ENCODE data around the gene NISCH. TPM values are rescaled to one million over a fixed set of nuclear protein-coding genes. Genes with fewer than 3 reads are reported as not detected.

NISCH gene
- 46.9 and 48.6 TPM in 2 replicates for total RNA-seq (2021)
- Bru-seq, nascent RNA, result percentile 56 among the genes with signal in this experiment
- BruChase-seq, experiment 1, labeled RNA remaining after a 2-hour chase, result percentile 63 among the genes with signal in this experiment
- percentile 66 among the genes with signal in this experiment for BruChase-seq, experiment 2, labeled RNA remaining after a 6-hour chase
- long read RNA-seq, full-length matches to known transcripts, result 18 of 49 reads
- long read RNA-seq, partial matches to known transcripts, result 18 of 49 reads
- long read RNA-seq, other reads (novel, unspliced or antisense), result 13 of 49 reads

DNA sequence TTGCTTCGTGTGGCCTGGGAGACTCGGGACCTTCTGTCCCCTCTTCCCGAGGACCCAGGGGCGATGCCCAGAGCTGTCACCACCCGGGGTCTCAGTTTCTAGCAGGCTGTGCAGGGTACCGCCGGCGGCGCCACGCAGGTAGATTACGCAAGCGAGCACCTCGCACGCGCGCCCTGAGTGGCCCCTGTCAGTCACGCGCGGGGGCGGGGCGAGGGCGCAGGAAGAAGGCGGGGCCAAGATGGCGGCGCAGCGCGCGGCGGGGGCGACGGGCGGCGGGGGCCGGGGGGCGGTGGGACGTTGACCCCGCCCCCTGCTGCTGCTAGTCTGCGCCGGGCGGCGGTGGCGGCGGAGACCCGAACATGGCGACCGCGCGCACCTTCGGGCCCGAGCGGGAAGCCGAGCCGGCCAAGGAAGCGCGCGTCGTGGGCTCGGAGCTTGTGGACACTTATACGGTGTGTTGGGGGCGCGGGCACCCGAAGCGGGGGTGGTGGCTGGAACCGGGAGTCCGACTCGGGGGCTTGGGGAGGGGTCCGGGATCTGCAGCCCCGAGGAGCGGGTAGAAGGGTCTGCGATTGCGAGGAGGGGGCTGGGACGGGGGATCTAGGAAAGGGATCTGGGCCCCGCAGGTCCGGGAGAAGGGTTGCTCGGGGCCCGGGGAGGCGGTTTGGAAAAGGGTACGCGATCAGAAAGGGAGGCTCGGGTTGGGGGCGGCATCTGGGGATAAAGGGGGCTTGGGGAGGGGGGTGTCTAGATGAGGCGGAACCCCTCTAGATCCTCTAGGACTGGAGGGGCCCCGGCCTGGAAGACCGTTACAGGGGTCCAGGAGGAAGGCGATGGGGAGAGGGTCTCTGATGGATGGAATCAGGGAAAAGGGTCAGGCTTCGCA lies at the start of gene NISCH:
NISCH (plus strand) TSS at position 322 of the 886 bp plus-strand sequence; CDS start at position 360, 38 bp downstream.
- Histone ChIP-seq H3K27me3 (replicated peaks; ENCODE audit: insufficient read depth, low read depth, low read length, poor library complexity) (no peaks in the 10 kb centered on the region), H3K27ac (ENCODE audit: low read depth, low read length, poor library complexity, severe bottlenecking) (peak within 1 kb of the TSS; percentile 76), H3K9me3 (ENCODE audit: low read depth, low read length, poor library complexity, severe bottlenecking) (no peaks in the 10 kb centered on the region), H3K4me1 (ENCODE audit: insufficient read depth, low read length, poor library complexity, severe bottlenecking) (peaks cover 3% of the 10 kb centered on the region), H3K36me3 (ENCODE audit: insufficient read depth, low read length, poor library complexity, severe bottlenecking) (peaks cover 11% of the 10 kb centered on the region), H3K4me3 (ENCODE audit: low read depth, low read length, poor library complexity, severe bottlenecking) (peak within 1 kb of the TSS; percentile 77)
- POLR2A ChIA-PET (ENCODE audit: low non-redundant PET), result no interaction called here
- intact Hi-C loops (cut with micrococcal nuclease; ENCODE audit: unreplicated experiment), result no loop called here
- no TSS peak for BruUV-seq (replicated peaks)
- CTCF ChIA-PET, result interaction anchor here (0.6 kb wide), 1 partner anchor 8 kb away, joined by 5 read pairs; no protein-coding TSS in a partner anchor
- DNase-seq (ENCODE audit: low spot score), result peak; percentile 74
- no peak for TF ChIP-seq EZH2 (IDR thresholded peaks at IDR 0.05; ENCODE audit: borderline replicate concordance, low read depth, low read length, poor library complexity, severe bottlenecking)
- TF ChIP-seq, protein P1, sequence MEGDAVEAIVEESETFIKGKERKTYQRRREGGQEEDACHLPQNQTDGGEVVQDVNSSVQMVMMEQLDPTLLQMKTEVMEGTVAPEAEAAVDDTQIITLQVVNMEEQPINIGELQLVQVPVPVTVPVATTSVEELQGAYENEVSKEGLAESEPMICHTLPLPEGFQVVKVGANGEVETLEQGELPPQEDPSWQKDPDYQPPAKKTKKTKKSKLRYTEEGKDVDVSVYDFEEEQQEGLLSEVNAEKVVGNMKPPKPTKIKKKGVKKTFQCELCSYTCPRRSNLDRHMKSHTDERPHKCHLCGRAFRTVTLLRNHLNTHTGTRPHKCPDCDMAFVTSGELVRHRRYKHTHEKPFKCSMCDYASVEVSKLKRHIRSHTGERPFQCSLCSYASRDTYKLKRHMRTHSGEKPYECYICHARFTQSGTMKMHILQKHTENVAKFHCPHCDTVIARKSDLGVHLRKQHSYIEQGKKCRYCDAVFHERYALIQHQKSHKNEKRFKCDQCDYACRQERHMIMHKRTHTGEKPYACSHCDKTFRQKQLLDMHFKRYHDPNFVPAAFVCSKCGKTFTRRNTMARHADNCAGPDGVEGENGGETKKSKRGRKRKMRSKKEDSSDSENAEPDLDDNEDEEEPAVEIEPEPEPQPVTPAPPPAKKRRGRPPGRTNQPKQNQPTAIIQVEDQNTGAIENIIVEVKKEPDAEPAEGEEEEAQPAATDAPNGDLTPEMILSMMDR (conservative IDR thresholded peaks at IDR 0.05; ENCODE audit: low read depth, low read length), result no peak

DNA sequence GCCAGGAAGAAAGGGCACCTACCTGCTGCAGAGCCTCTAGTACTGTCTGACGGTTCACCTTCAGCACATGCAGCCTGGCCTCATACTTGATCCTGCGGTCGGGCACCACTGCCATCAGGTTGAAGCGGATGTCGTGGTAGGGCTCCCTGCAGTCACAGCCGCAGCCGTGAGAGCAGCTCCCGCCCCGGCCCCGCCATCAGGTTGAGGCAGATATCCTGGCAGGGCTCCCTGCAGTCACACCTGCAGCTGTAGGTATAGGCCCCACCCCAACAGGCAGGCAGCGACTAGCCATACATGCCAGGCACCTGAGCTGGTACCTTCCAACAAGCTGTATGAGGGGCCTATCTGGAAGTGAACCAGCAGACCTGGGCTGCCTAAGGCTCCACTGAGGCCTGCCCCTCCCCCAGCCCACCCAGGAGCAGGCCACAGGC lies 49.2 kb upstream of the NISCH start:
- POLR2A ChIA-PET (ENCODE audit: low non-redundant PET), result interaction anchor here (0.6 kb wide), 2 partner anchors 45 to 1191 kb away, joined by 11 to 17 read pairs; no protein-coding TSS in a partner anchor
- peaks cover 4% of the 10 kb centered on the region for H3K4me1 ChIP-seq (ENCODE audit: insufficient read depth, low read length, poor library complexity, severe bottlenecking)
- H3K27me3 ChIP-seq (replicated peaks; ENCODE audit: insufficient read depth, low read depth, low read length, poor library complexity), result no peaks in the 10 kb centered on the region
- no peak for DNase-seq (ENCODE audit: low spot score)
- H3K9me3 ChIP-seq (ENCODE audit: low read depth, low read length, poor library complexity, severe bottlenecking), result no peaks in the 10 kb centered on the region
- no peak for TF ChIP-seq EZH2 (IDR thresholded peaks at IDR 0.05; ENCODE audit: borderline replicate concordance, low read depth, low read length, poor library complexity, severe bottlenecking)
- TF ChIP-seq, protein P1 (conservative IDR thresholded peaks at IDR 0.05; ENCODE audit: low read depth, low read length), result no peak
- CTCF ChIA-PET, result no interaction called here
- intact Hi-C loops (cut with micrococcal nuclease; ENCODE audit: unreplicated experiment), result no loop called here
- H3K27ac ChIP-seq (ENCODE audit: low read depth, low read length, poor library complexity, severe bottlenecking), result no peak overlapping the region
- no TSS peak for BruUV-seq (replicated peaks)
- peaks cover 6% of the 10 kb centered on the region for H3K36me3 ChIP-seq (ENCODE audit: insufficient read depth, low read length, poor library complexity, severe bottlenecking)
- no peak overlapping the region for H3K4me3 ChIP-seq (ENCODE audit: low read depth, low read length, poor library complexity, severe bottlenecking)

DNA sequence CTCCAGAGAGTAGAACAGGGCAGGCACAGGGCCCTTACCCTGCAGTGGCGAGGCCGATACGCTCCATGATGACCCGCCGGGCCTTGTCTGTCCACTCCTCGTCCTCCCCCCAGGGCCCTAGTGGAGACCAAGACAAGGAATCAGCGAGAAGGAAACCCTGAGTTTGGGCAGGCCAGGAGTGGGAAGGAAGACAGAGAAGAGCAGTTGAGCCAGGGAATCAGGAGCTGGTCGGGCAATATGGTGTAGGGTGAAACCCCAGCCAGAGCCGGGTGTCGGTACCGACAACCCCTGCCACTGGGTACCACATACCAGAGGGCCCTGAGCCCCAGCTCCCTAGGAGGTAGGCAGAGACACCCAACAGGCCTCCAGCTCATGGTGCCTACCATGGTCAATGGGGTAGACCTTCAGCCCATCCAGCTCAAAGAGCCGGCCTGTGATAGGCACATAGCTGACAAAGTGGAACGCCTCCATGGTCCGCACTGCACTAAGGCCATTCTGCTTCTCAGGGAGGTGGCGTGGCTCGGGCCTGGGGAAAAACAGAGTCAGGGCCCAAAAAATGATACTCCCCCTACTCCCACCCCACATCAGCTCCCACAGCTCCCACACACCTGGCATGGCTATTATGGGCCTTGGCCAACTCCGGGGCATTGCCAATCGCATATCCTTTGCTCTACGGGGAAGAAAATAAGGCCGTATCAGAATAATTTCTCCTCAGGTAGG lies 48.5 kb upstream of the NISCH start:
- peaks cover 4% of the 10 kb centered on the region for H3K4me1 ChIP-seq (ENCODE audit: insufficient read depth, low read length, poor library complexity, severe bottlenecking)
- no peak for DNase-seq (ENCODE audit: low spot score)
- no peak overlapping the region for H3K4me3 ChIP-seq (ENCODE audit: low read depth, low read length, poor library complexity, severe bottlenecking)
- BruUV-seq (replicated peaks), result no TSS peak
- H3K9me3 ChIP-seq (ENCODE audit: low read depth, low read length, poor library complexity, severe bottlenecking), result no peaks in the 10 kb centered on the region
- ChIA-PET POLR2A (ENCODE audit: low non-redundant PET) (no interaction called here), CTCF (no interaction called here)
- H3K27me3 ChIP-seq (replicated peaks; ENCODE audit: insufficient read depth, low read depth, low read length, poor library complexity), result no peaks in the 10 kb centered on the region
- TF ChIP-seq, protein P1 (conservative IDR thresholded peaks at IDR 0.05; ENCODE audit: low read depth, low read length), result no peak
- no peak for TF ChIP-seq EZH2 (IDR thresholded peaks at IDR 0.05; ENCODE audit: borderline replicate concordance, low read depth, low read length, poor library complexity, severe bottlenecking)
- H3K36me3 ChIP-seq (ENCODE audit: insufficient read depth, low read length, poor library complexity, severe bottlenecking), result peaks cover 6% of the 10 kb centered on the region
- intact Hi-C loops (cut with micrococcal nuclease; ENCODE audit: unreplicated experiment), result no loop called here
- no peak overlapping the region for H3K27ac ChIP-seq (ENCODE audit: low read depth, low read length, poor library complexity, severe bottlenecking)
